A673 (cell line): ENCODE measurements around the gene PARVA. TPM values are rescaled to one million over a fixed set of nuclear protein-coding genes. Genes with fewer than 3 reads are reported as not detected.

Experiments
- BruUV-seq: library from RNA; stranded (reverse); fragments of 400-500 nt; replicated peaks from 2 replicates; lab custom pipeline; 2021; lab: Mats Ljungman, UMichigan
- CTCF ChIA-PET: fragments of 300-600 bp; sonication (Branson Sonifier 250); formaldehyde crosslinking; loops from one replicate; lab custom pipeline; 2022; ENCODE audit warnings: antibody characterized with exemption; lab: Charles Lee
- POLR2A ChIA-PET: fragments of 300-600 bp; sonication (Branson Sonifier 250); formaldehyde crosslinking; loops from one replicate; lab custom pipeline; 2022; ENCODE audit warnings: antibody characterized with exemption; ENCODE audit not compliant: low non-redundant PET; lab: Charles Lee
- DNase-seq: peaks from one replicate; pipeline ENCODE4 v3.0.0-alpha.2; 2015; ENCODE audit warnings: low spot score
- H3K27ac ChIP-seq: fragments of 200-600 bp; sonication (generic); 2 replicates; pipeline ENCODE4 v1.5.1; 2016; ENCODE audit warnings: mixed run types, low read depth, mild to moderate bottlenecking, mixed read lengths, antibody characterized with exemption, low read length; ENCODE audit not compliant: poor library complexity, severe bottlenecking
- H3K27me3 ChIP-seq: fragments of 200-600 bp; sonication (generic); replicated peaks from 2 replicates; pipeline ENCODE4 v1.6.1; 2017; ENCODE audit warnings: mixed run types, low read depth, mild to moderate bottlenecking, mixed read lengths, antibody characterized with exemption, low read length; ENCODE audit not compliant: insufficient read depth, poor library complexity
- H3K36me3 ChIP-seq: fragments of 200-600 bp; sonication (generic); 2 replicates; pipeline ENCODE4 v1.6.1; 2016; ENCODE audit warnings: mixed run types, mild to moderate bottlenecking, mixed read lengths, antibody characterized with exemption, low read length; ENCODE audit not compliant: insufficient read depth, poor library complexity, severe bottlenecking
- H3K4me1 ChIP-seq: fragments of 200-600 bp; sonication (generic); 2 replicates; pipeline ENCODE4 v1.6.1; 2017; ENCODE audit warnings: mixed run types, mild to moderate bottlenecking, mixed read lengths, antibody characterized with exemption, low read length; ENCODE audit not compliant: insufficient read depth, poor library complexity, severe bottlenecking
- H3K4me3 ChIP-seq: fragments of 200-600 bp; sonication (generic); 2 replicates; pipeline ENCODE4 v1.5.1; 2016; ENCODE audit warnings: low read depth, mixed run types, mild to moderate bottlenecking, mixed read lengths, low read length; ENCODE audit not compliant: poor library complexity, severe bottlenecking
- H3K9me3 ChIP-seq: fragments of 200-600 bp; sonication (generic); 2 replicates; pipeline ENCODE4 v1.6.1; 2016; ENCODE audit warnings: mixed run types, low read depth, mild to moderate bottlenecking, mixed read lengths, antibody characterized with exemption, low read length; ENCODE audit not compliant: poor library complexity, severe bottlenecking
- CTCF ChIP-seq: fragments of 300-800, 200-600 bp; sonication (generic); conservative IDR thresholded peaks from 2 replicates; pipeline ENCODE4 v1.5.1; 2017; ENCODE audit warnings: low read depth, mild to moderate bottlenecking, antibody characterized with exemption, low read length, moderate library complexity, mixed read lengths
- EZH2 ChIP-seq: fragments of 200-600 bp; sonication (generic); IDR thresholded peaks from 2 replicates; pipeline ENCODE4 v1.6.1; 2017; ENCODE audit warnings: borderline replicate concordance, low read depth, mild to moderate bottlenecking, mixed read lengths, antibody characterized with exemption, low read length; ENCODE audit not compliant: poor library complexity, severe bottlenecking
- intact Hi-C: fragments of 100-400 bp; cut with micrococcal nuclease; formaldehyde crosslinking; loops from one replicate; pipeline ENCODE4 v1.10.0; 2022; ENCODE audit not compliant: unreplicated experiment
- total RNA-seq: library from RNA; stranded (reverse); gene quantifications from 2 replicates; pipeline ENCODE4 v1.2.3, GENCODE V29; 2021

The PARVA gene
- total RNA-seq, 1 experiment from 2014 or later: 15.2 TPM

GRCh38 chr11:12529793-12530192 is 152.4 kb downstream of the PARVA start:
- POLR2A ChIA-PET: no interaction called here
- no peak overlapping the region for H3K4me3 ChIP-seq
- intact Hi-C loops: no loop called here
- H3K36me3 ChIP-seq: no peaks in the 10 kb centered on the region
- no peak for TF ChIP-seq CTCF
- no peak for TF ChIP-seq EZH2
- H3K27me3 ChIP-seq: no peaks in the 10 kb centered on the region
- no peaks in the 10 kb centered on the region for H3K4me1 ChIP-seq
- no TSS peak for BruUV-seq
- CTCF ChIA-PET: no interaction called here
- H3K9me3 ChIP-seq: no peaks in the 10 kb centered on the region
- no peak overlapping the region for H3K27ac ChIP-seq
- DNase-seq: no peak

GRCh38 chr11:12531020-12531419 is 153.6 kb downstream of the PARVA start:
- Histone ChIP-seq H3K36me3 (no peaks in the 10 kb centered on the region), H3K27ac (no peak overlapping the region), H3K4me1 (no peaks in the 10 kb centered on the region), H3K4me3 (no peak overlapping the region), H3K27me3 (no peaks in the 10 kb centered on the region), H3K9me3 (no peaks in the 10 kb centered on the region)
- no peak for DNase-seq
- ChIA-PET POLR2A (no interaction called here), CTCF (no interaction called here)
- TF ChIP-seq EZH2 (no peak), CTCF (no peak)
- intact Hi-C loops: no loop called here
- no TSS peak for BruUV-seq

GRCh38 chr11:12531681-12532080 is 154.3 kb downstream of the PARVA start:
- CTCF ChIA-PET: no interaction called here
- POLR2A ChIA-PET: no interaction called here
- intact Hi-C loops: no loop called here
- TF ChIP-seq EZH2 (no peak), CTCF (no peak)
- Histone ChIP-seq H3K9me3 (no peaks in the 10 kb centered on the region), H3K4me3 (no peak overlapping the region), H3K36me3 (no peaks in the 10 kb centered on the region), H3K27ac (no peak overlapping the region), H3K27me3 (no peaks in the 10 kb centered on the region), H3K4me1 (no peaks in the 10 kb centered on the region)
- BruUV-seq: no TSS peak
- no peak for DNase-seq
